ENCODE measurements around the gene RABGAP1.

- TF ChIP-seq POLR2AphosphoS5 (IDR thresholded peaks at IDR 0.05; ENCODE audit: insufficient read depth in 1 of 2, low read depth in 1 of 2) (no peak), POLR2A (IDR thresholded peaks at IDR 0.05) (no peak)
- TF ChIP-seq, protein P1, sequence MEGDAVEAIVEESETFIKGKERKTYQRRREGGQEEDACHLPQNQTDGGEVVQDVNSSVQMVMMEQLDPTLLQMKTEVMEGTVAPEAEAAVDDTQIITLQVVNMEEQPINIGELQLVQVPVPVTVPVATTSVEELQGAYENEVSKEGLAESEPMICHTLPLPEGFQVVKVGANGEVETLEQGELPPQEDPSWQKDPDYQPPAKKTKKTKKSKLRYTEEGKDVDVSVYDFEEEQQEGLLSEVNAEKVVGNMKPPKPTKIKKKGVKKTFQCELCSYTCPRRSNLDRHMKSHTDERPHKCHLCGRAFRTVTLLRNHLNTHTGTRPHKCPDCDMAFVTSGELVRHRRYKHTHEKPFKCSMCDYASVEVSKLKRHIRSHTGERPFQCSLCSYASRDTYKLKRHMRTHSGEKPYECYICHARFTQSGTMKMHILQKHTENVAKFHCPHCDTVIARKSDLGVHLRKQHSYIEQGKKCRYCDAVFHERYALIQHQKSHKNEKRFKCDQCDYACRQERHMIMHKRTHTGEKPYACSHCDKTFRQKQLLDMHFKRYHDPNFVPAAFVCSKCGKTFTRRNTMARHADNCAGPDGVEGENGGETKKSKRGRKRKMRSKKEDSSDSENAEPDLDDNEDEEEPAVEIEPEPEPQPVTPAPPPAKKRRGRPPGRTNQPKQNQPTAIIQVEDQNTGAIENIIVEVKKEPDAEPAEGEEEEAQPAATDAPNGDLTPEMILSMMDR (IDR thresholded peaks at IDR 0.05): no peak
Measured at GRCh38 chr9:122955961-122956360, 15.1 kb downstream of the RABGAP1 start.

Data from vagina (tissue), 2 donors.